ENCODE measurements around the gene FBXO31.

DNA sequence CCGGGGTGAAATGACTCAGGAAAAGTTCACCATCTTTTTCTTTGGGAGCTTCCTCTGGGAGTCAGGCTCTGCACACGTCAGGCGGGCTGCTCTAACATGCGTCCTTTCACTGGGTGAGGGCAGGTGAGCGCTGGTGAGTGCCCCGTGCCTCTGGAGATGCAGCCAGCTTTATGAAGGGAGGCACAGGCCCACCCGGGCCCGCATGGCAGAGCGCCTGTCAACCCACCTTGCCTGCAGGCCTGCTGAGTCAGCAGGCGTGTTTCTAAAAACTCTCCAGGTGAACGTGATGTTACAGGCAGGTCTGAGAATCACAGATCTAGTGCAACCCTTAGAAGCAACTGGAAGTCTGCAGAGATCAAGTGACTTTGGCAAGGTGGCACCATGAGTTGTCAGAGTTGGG lies 27.0 kb upstream of the FBXO31 start:
- TF ChIP-seq GABPA (IDR thresholded peaks at IDR 0.05; ENCODE audit: low read depth) (no peak), HDGF (IDR thresholded peaks at IDR 0.05) (no peak), JUND (IDR thresholded peaks at IDR 0.05; ENCODE audit: low read depth, low read length) (no peak), SMC3 (IDR thresholded peaks at IDR 0.05; ENCODE audit: borderline replicate concordance, low read length) (no peak), NFXL1 (IDR thresholded peaks at IDR 0.05; ENCODE audit: borderline replicate concordance) (no peak), EGR1 (IDR thresholded peaks at IDR 0.05; ENCODE audit: borderline replicate concordance in 1 of 2, low read depth in 2 of 2, low read length in 2 of 2) (no peak), SIN3A (IDR thresholded peaks at IDR 0.05; ENCODE audit: low read depth, low read length) (no peak)
